HG03558 (cell line): Measurements from ENCODE around the gene PDPK1.
A peak's percentile ranks its signal among the peaks of the same experiment; 100 is the strongest.

Experiments used
- ATAC-seq: cut with Tn5 transposase; IDR thresholded peaks from one replicate; pipeline ENCODE4 v1.9.1; 2021; ENCODE audit warnings: moderate number of reproducible peaks; ENCODE audit not compliant: unreplicated experiment; ENCODE audit errors: extremely low read depth

Gene PDPK1

DNA sequence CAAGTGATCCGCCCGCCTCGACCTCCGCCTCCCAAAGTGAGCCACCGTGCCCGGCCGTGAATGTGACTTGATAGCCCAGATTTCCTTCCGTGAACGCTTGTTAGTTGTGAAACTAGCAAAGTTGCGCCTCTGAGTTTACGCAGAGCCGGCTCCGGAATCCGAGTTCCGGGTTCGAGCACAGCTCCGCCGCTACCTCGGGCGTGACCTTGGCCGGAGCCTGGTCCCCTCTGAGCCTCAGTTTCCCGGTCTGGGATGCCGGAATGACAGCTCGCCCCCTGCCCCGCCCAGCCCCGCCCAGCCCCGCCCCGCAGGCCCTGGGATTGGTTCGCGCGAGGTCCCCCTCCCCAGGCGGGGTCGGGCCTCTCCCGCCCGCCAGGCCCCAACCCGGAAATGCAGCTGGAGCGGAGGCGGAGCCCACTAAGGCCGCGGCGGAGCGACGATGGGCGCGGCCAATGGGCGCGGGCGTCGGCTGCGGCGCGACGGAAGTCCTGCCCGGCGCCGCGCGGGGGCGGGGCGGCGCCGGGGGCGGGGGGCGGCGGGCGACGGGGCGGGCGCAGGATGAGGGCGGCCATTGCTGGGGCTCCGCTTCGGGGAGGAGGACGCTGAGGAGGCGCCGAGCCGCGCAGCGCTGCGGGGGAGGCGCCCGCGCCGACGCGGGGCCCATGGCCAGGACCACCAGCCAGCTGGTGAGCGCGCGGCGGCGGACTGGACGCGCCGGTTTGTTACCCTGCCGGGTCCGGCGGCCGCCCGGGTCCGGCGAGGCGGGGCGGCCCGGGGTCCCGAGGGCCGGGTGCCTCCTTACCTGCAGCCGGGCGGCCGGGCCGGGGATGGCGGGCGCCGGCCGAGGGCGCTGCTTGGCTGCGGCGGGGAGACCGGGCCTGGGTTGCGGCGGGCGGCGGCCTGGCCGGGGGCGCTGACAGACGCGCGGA lies at the start of gene PDPK1:
TSS of gene PDPK1 (plus strand) at position 571 of the 929 bp plus-strand sequence. CDS start at position 663, 92 bp downstream.
- ATAC-seq, result peak; percentile 67

DNA sequence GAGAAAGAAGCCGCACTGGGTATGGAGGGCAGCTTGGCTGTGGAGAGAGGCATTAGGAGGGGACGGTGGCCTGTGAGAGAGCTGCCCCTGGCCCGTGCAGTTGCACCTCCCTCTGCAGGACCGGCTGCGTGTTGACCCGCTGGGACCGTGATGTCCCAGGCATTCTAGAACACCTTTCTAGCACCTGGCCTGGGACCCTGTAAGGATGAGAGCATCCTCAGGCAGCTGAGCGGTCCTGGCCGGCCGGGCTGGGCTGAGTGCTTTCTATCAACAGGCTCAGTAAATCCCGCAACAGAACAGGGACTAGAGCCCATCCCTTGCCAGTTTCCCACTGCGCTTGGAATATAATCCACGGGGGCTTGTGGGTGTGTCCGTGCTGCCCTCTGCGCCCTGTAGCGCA lies 48.2 kb upstream of the PDPK1 start:
- no peak for ATAC-seq

DNA sequence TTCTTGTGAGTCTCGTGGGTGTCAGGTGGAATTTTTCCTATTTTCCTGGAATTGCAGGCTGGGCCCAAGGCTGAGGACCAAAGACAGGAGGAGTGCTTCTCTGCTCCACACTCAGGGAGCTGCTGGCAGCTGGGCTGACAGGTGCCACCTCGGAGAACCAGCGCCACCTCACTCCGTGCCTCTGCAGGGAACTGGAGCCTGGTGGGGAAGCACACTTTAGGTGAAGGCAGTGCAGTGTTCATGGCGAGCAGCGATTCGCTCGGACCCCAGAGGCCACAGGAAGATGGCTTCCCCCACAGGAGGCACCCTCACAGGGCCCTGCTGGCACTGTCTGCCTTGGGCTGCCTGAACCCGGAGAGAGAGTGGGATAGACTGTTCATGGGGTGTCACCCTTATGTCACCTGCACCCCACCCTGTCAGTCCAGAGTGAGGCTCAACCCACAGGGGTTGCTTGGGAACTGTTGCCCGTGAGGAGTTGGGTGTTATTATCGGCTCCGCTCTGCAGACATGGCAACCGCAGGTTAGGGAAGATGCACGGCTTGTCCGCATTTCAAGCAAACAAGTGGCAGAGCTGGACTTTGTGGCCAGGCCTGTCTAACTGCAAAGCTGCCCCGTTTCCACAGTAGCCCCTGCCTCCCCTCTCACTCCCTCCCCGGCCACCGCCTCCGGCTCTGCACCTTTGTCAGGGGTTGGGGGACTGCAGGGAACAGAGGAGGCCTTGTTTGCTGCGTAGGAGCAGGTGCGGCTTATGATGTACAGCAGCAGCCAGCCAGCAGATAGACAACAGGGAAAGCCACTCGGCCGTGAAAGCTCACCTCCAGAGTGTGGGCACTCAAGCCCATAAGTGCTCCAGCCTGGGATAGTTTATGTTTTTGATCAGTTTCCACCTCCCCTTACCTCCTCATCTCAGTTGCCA lies 47.4 kb upstream of the PDPK1 start:
- ATAC-seq, result no peak

DNA sequence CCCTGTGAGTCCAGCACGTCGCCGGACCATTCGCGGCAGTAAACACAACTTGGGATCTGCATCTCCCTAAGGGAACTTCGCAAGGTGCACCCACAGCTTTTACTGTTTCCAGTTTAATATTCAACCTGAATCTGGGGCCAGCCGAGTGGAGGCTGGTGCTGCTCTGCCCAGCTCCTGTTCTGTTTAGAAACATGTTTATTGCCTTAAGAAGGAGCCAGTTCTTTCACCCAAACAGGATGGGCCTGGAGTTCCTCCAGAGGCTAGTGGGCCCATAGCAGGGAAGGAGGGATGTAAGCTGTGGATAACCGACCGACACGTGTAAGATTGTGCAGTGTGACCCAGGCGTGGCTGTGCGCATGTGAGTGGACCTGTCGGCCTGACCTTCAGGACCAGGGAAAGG lies 45.5 kb upstream of the PDPK1 start:
- no peak for ATAC-seq

DNA sequence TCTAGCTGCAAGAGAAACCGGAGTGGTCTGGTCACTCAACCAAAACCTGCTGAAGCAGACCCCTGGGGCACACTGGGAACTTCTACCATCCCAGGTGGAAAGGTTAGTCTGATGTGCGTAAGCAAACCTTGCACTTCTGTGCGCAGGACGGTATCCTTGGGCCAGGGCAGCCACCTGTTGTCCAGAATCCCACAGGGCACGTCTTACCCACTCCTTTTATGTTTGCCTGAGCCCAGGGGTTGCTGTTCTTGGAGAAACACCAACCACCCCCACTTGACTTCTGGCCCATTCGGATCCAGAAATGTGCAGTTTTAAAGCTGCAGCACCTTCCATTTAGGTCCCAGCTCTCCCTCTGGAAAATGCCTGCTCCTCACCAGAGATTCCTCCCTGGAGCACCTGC lies 44.2 kb upstream of the PDPK1 start:
- ATAC-seq, result no peak

DNA sequence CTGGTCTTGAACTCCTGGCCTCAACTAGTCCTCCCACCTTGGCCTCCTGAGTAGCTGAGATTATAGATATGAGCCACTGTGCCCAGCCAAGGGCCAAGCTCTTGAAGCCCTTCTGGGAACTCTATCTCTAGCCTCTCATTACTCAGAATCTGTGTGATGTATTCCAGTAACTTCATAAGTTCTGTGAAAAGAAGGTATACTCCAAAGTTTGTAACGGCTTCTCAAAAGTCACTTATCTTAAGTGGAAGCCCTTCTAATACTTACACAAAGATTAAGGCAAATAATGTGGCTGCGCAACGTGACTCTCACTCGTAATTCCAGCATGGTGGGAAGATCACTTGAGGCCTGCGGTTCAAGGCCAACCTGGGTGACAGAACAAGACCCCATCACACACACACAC lies 43.2 kb upstream of the PDPK1 start:
- ATAC-seq, result no peak

DNA sequence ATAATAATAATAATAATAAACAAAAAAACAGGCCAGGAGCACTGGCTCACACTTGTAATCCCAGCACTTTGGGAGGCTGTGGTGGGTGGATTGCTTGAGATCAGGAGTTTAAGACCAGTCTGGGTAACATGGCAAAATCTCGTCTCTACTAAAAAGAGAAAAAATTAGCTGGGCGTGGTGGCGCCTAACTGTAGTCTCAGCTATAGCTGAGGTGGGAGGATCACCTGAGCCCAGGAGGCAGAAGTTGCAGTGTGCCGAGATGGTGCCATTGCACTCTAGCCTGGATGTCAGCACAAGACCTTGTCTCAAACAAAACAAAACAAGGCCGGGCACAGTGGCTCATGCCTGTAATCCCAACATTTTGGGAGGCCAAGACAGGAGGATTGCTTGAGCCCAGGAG lies 42.8 kb upstream of the PDPK1 start:
- ATAC-seq, result no peak

DNA sequence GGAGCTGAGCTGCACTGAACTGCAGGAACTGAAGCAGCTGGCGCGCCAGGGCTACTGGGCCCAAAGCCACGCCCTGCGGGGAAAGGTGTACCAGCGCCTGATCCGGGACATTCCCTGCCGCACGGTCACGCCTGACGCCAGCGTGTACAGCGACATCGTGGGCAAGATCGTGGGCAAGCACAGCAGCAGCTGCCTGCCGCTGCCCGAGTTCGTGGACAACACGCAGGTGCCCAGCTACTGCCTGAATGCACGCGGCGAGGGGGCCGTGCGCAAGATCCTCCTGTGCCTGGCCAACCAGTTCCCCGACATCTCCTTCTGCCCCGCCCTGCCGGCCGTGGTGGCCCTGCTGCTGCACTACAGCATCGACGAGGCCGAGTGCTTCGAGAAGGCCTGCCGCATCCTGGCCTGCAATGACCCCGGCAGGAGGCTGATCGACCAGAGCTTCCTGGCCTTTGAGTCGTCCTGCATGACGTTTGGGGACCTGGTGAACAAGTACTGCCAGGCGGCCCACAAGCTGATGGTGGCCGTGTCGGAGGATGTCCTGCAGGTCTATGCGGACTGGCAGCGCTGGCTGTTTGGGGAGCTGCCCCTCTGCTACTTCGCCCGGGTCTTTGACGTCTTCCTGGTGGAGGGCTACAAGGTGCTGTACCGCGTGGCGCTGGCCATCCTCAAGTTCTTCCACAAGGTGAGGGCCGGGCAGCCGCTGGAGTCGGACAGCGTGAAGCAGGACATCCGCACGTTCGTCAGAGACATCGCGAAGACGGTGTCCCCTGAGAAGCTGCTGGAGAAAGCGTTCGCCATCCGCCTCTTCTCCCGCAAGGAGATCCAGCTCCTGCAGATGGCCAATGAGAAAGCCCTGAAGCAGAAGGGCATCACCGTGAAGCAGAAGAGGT lies 41.4 kb upstream of the PDPK1 start:
- no peak for ATAC-seq

DNA sequence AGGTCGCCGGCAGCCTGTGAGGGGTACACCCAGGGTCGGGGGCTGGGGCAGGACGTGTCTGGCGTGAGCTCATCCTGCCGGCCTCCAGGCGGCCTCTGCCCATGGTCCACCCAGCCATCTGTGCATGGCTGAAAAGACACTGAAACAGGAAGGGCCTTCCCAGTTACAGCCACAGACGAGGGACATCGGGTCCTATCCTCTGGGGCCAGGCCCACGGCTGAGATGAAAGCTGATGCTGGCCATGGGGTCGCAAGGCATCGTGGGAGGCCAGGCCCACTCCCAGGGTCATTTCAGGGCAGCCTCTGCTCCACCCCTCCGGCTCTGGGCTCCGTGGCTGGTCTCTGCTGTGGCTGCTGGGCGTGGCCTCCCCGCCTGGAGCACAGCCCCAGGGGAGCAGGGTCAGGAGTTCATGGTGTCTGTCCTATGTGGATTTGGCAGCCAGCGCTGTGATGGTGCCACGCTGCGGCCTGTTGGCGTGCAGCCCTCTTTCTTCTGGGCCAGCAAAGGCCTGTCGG lies 40.6 kb upstream of the PDPK1 start:
- ATAC-seq, result no peak

DNA sequence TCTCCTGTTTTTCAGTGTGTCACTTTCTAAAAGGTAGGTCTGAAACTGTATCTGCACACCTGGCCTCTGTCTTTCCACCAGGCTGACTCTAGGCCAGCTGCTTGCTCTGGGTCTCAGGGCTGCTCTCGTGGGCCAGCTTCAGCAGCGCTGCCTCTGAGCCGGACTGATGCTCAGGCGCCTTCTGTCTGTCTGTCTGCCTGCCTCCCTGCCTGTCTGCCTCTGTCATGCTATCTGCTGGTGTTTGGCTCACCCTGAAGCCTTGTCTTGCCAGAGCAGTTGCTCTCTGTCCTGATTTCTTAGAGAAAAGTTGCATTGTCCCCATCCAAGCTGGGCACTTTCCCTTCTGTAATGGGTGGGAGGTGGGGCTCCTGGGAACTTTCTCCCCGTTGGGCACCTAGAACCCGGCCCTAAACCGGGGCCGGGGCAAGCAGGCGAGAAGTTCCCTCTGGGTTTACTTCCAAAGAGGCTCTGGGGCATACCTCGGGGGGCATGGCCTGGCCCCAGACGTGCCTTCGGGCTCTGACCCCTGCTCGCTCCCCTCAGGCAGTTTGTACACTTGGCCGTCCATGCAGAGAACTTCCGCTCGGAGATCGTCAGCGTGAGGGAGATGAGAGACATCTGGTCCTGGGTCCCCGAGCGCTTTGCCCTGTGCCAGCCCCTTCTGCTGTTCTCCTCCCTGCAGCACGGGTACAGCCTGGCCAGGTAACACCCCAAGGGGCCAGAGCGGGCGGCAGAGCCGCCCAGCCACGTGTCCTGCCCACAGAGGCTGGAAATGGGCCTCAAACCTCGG lies 39.9 kb upstream of the PDPK1 start:
- no peak for ATAC-seq

DNA sequence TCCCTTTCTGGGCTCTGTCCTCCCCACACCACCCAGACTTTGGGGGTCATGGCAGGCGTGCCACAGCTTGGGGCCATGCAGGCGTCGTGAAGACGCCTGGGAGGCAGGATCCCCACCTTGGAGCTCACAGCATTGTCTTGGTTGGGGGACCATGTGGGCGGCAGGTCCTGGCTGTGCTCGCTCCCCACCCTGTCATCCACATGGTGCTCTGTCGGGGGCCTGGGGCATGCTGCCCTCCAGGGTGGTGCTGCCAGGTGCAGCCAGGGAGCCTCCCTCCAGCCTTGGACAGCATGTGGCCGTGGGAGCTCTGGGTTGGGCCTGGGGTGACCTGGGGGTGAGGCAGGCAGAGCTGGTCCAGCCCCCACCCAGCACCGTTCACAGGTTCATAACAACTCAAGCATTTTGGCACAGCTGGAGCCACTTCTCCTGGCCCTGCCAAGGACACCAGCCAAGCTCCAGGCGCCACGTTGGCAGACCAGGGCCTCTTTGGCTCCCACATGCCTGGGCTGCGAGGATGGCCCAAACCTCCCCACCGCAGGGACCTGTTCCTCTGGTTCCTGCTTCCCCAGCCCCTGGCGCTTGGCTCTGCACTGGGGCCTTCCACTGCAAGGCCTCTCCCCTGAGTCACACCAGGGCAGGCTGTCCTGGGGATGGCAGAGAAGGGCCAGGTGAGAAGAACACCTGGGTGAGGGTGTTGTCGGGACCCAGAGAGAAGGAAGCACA lies 39.1 kb upstream of the PDPK1 start:
- no peak for ATAC-seq

DNA sequence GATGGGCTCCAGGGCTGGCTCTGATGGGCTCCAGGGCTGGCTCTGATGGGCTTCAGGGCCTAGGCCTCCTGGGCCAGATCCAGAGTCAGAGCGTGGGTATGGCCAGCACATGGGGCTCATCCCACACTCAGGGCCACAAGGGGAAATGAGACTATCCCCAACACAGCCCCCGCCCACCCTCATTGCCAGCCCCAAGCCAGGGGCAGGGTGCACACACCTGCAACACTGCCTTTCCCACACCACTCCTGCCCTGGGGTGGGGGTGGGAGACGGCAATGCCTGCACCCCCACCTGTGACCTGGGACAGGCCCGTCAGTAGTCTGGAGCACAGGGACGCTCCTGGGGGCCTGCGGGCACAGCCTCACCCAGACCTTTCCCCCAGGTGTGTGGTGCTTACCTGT lies 38.4 kb upstream of the PDPK1 start:
- no peak for ATAC-seq

DNA sequence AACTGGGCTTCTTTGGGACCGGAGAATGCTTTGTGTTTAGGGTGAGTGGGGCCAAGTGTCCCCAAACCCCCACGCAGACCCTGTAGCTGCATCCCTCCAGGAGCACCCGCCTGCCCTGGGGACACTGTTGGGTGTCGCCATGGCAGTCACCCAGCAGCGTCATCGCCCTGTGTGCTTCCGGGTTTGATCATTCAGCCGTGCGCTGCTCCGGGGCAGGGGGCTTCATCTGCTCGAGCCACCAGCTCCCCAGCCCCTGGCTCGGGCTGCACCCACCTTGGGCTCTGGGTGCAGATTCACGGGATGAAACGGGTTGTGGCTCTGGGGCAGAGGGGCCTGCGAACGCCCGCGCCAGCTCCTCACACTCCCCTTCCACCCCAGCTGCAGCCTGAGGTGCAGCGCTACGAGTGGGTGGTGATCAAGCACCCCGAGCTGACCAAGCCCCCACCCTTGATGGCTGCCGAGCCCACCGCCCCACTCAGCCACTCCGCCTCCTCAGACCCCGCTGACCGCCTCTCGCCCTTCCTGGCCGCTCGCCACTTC lies 37.9 kb upstream of the PDPK1 start:
- ATAC-seq, result no peak

DNA sequence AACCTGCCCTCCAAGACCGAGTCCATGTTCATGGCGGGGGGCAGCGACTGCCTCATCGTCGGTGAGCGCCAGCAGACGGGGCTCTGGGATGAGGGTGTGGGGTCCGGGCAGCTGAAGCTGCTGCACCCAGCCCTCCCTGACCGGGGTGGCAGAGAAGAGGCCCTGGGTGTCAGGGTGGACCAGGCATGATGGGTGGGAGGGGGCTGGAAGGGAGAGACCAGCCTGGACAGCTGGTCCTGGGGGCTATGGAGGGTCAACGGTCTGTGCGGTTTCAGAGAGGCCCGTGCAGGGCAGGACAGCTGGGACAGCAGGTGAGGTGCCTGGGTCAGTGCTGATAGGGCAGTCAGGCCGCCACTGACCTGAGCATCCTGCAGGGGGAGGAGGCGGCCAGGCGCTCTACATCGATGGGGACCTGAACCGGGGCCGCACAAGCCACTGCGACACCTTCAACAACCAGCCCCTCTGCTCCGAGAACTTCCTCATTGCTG lies 37.3 kb upstream of the PDPK1 start:
- ATAC-seq, result no peak

DNA sequence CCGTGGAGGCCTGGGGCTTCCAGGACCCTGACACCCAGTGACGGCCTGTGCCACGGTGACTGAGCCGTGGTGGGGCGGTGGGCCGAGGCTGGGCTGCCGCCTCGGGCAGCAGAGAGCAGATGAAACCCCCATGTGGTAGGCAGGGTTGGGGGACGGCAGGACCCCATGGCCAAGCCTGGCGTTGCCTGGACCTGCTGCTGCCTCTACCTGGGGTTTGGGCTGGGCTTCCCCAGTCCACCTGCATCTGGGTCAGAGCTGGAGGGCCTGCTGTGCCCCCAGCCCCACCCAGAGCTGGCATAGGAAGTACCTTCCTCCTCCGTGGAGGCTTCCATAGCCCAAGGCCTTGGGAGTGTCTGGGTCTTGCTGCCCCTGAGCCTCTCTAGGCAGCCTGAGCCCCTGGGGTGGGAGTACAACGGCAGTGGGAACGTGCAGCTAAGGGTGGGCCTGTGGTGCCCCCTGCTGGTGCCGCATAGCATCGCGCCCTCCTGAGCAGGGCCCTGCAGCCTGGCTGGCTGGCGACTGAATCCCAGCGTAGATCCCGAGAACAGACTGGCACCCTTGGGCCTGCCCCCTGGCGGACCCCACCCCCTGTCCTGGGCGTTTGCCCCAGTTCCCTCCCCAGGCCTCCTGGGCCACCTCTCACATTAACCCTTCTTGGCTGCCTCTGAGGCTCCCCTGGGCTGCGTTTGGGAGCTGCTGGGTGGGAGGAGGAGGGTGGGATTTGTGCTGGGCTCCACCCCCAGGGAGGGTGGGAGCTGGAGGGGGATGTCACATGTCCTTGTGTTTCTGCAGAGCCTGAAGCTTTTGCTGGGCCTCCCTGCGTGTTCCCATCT lies 36.7 kb upstream of the PDPK1 start:
- ATAC-seq, result no peak

DNA sequence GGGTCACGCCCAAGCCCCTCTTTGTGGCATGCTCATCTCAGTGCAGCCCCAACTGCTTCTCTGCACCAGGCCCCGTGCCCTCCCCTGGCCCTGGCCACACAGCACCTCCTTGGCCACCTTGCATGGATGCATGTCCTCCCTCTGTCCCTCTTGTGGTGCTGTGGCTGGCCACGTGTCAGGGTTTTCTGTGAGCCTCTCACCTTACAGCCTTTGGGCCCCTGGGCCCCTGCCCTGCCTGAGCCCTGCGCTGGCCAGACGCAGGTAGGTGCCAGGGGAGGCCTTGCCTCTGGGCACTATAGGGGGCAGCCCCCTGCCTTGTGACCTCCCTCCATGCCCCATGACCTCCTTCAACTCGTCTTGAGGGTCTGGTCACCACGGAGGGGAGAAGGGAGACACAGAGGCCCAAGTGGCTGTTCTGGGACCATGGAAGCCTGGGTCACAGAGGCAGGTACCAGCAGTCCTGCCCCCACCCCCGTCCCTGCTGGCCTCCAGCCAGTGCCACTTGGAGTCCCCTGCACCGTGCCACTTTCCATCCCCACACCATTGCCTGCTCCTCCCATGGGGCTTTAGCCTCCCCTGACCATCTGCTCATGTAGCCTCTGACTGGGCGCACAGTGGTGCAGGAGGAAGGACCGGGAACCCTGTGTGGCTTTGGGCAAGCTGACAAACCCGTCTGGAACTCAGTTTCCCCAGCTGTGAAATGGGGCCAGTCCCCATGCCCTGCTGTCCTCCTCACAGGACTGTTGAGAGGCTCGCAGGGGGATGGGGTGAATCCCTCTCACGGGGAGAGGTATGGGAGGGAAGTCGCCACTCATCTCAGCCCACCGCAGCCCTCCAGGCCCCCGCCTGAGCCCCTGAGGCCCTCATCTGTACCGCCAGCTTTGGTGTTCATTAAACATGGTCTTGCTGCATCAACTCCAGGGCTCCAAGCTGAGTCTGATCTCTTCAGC lies 35.6 kb upstream of the PDPK1 start:
- ATAC-seq, result no peak
